Astrocyte (in vitro differentiated cells and primary cell): ENCODE measurements around the gene TSSK3. TPM values are rescaled to one million over a fixed set of nuclear protein-coding genes. Genes with fewer than 3 reads are reported as not detected.

Experiments
- DNase-seq: peaks from one replicate; pipeline ENCODE4 v3.0.0-alpha.2; 2010; ENCODE audit warnings: low read depth
- FAIRE-seq: peaks from 2 replicates; lab custom pipeline; 2011; peaks lifted over from hg19 to GRCh38; lab: Jason Lieb, UNC
- H2AFZ ChIP-seq: 2 replicates; pipeline ENCODE4 v1.6.0; 2012; ENCODE audit warnings: low read depth, low read length, inconsistent platforms
- H3K27ac ChIP-seq: 2 replicates; pipeline ENCODE4 v1.5.1; 2011; ENCODE audit warnings: low read depth, low read length, inconsistent platforms
- H3K27me3 ChIP-seq: 2 replicates; pipeline ENCODE4 v1.6.0; 2011; ENCODE audit warnings: low read length, inconsistent platforms; ENCODE audit not compliant: insufficient read depth
- H3K36me3 ChIP-seq: 2 replicates; pipeline ENCODE4 v1.5.1; 2011; ENCODE audit warnings: low read length, inconsistent platforms; ENCODE audit not compliant: insufficient read depth
- H3K4me1 ChIP-seq: 2 replicates; pipeline ENCODE4 v1.5.1; 2011; ENCODE audit warnings: low read length, inconsistent platforms; ENCODE audit not compliant: insufficient read depth
- H3K4me2 ChIP-seq: 2 replicates; pipeline ENCODE4 v1.6.0; 2012; ENCODE audit warnings: low read length, inconsistent platforms
- H3K4me3 ChIP-seq: 2 replicates; pipeline ENCODE4 v1.5.1; 2011; ENCODE audit warnings: low read depth, mild to moderate bottlenecking, low read length, inconsistent platforms; ENCODE audit not compliant: insufficient read depth
- H3K79me2 ChIP-seq: 2 replicates; pipeline ENCODE4 v1.6.0; 2012; ENCODE audit warnings: mild to moderate bottlenecking, low read length, inconsistent platforms; ENCODE audit not compliant: insufficient read depth
- H3K9ac ChIP-seq: 2 replicates; pipeline ENCODE4 v1.6.0; 2012; ENCODE audit warnings: mild to moderate bottlenecking, low read length, inconsistent platforms
- H3K9me3 ChIP-seq: 2 replicates; pipeline ENCODE4 v1.5.1; 2012; ENCODE audit warnings: low read depth, mild to moderate bottlenecking, low read length, inconsistent platforms; ENCODE audit not compliant: insufficient read depth
- H4K20me1 ChIP-seq: 2 replicates; pipeline ENCODE4 v1.6.0; 2012; ENCODE audit warnings: low read length, inconsistent platforms; ENCODE audit not compliant: insufficient read depth
- H3K27ac Mint-ChIP-seq: one replicate; pipeline ENCODE4 v1.8.0; 2021; ENCODE audit warnings: mild to moderate bottlenecking, mixed read lengths; ENCODE audit not compliant: unreplicated experiment
- H3K27me3 Mint-ChIP-seq: one replicate; pipeline ENCODE4 v1.8.0; 2021; ENCODE audit warnings: low read depth, mixed read lengths; ENCODE audit not compliant: unreplicated experiment
- H3K36me3 Mint-ChIP-seq: one replicate; pipeline ENCODE4 v1.8.0; 2021; ENCODE audit warnings: low read depth, mixed read lengths; ENCODE audit not compliant: unreplicated experiment
- H3K4me1 Mint-ChIP-seq: one replicate; pipeline ENCODE4 v1.8.0; 2021; ENCODE audit warnings: low read depth, mixed read lengths; ENCODE audit not compliant: unreplicated experiment
- H3K4me3 Mint-ChIP-seq: one replicate; pipeline ENCODE4 v1.8.0; 2021; ENCODE audit warnings: mild to moderate bottlenecking, moderate library complexity, mixed read lengths; ENCODE audit not compliant: unreplicated experiment
- H3K9me3 Mint-ChIP-seq: one replicate; pipeline ENCODE4 v1.8.0; 2021; ENCODE audit warnings: mild to moderate bottlenecking, mixed read lengths; ENCODE audit not compliant: unreplicated experiment
- CTCF ChIP-seq: IDR thresholded peaks from 2 replicates; pipeline ENCODE4 v1.5.1; 2011; ENCODE audit warnings: low read depth, mild to moderate bottlenecking, inconsistent platforms, low read length, moderate library complexity; ENCODE audit not compliant: insufficient read depth
- EZH2 ChIP-seq: IDR thresholded peaks from 2 replicates; pipeline ENCODE4 v1.6.1; 2012; ENCODE audit warnings: mild to moderate bottlenecking, low read length, inconsistent platforms; ENCODE audit not compliant: insufficient read depth
- total RNA-seq: library from RNA; stranded (reverse); gene quantifications from 2 replicates; pipeline ENCODE4 v1.2.1, GENCODE V29; 2021

Gene TSSK3
- total RNA-seq, 1 donor from 2014 or later: 0.32 TPM

GRCh38 chr1:32318127-32318869, 44.0 kb upstream of the TSSK3 start:
- no peaks in the 10 kb centered on the region for H3K9me3 Mint-ChIP-seq
- no peak overlapping the region for H2AFZ ChIP-seq
- no peaks in the 10 kb centered on the region for H3K9me3 ChIP-seq
- peaks cover 10% of the 10 kb centered on the region for H3K36me3 Mint-ChIP-seq
- TF ChIP-seq CTCF: no peak
- no peak for TF ChIP-seq EZH2
- no peak for DNase-seq
- H3K4me3 ChIP-seq: no peak overlapping the region
- no peak overlapping the region for H3K4me3 Mint-ChIP-seq
- no peak overlapping the region for H3K27ac ChIP-seq
- no peak overlapping the region for H3K27ac Mint-ChIP-seq
- H3K4me1 ChIP-seq: no peaks in the 10 kb centered on the region
- H3K27me3 ChIP-seq: no peaks in the 10 kb centered on the region
- H3K36me3 ChIP-seq: peaks cover 20% of the 10 kb centered on the region
- no peak overlapping the region for H3K9ac ChIP-seq
- no peak overlapping the region for H3K4me2 ChIP-seq
- peaks cover 12% of the 10 kb centered on the region for H3K79me2 ChIP-seq
- H3K4me1 Mint-ChIP-seq: no peaks in the 10 kb centered on the region
- FAIRE-seq: no peak
- H4K20me1 ChIP-seq: peaks cover 12% of the 10 kb centered on the region
- no peaks in the 10 kb centered on the region for H3K27me3 Mint-ChIP-seq

- no peaks in the 10 kb centered on the region for H3K27me3 ChIP-seq
- H3K9me3 ChIP-seq: no peaks in the 10 kb centered on the region
- peaks cover 3% of the 10 kb centered on the region for H3K79me2 ChIP-seq
- H3K27ac ChIP-seq: no peak overlapping the region
- H3K9ac ChIP-seq: no peak overlapping the region
- peaks cover 26% of the 10 kb centered on the region for H3K36me3 ChIP-seq
- no peak overlapping the region for H3K4me3 Mint-ChIP-seq
- no peaks in the 10 kb centered on the region for H3K9me3 Mint-ChIP-seq
- H3K4me1 ChIP-seq: no peaks in the 10 kb centered on the region
- FAIRE-seq (no peak), DNase-seq (no peak)
- peaks cover 5% of the 10 kb centered on the region for H4K20me1 ChIP-seq
- no peak overlapping the region for H2AFZ ChIP-seq
- H3K4me1 Mint-ChIP-seq: no peaks in the 10 kb centered on the region
- no peak overlapping the region for H3K27ac Mint-ChIP-seq
- H3K36me3 Mint-ChIP-seq: peaks cover 7% of the 10 kb centered on the region
- H3K4me2 ChIP-seq: peak overlapping the region; percentile 2
- no peak overlapping the region for H3K4me3 ChIP-seq
- H3K27me3 Mint-ChIP-seq: no peaks in the 10 kb centered on the region
- no peak for TF ChIP-seq EZH2
- no peak for TF ChIP-seq CTCF
These were observed 40.5 kb upstream of the TSSK3 start for GRCh38 chr1:32321712-32322291.

- no peak for DNase-seq
- no peak for TF ChIP-seq EZH2
- TF ChIP-seq CTCF: no peak
- H3K79me2 ChIP-seq: peaks cover 3% of the 10 kb centered on the region
- H3K9me3 Mint-ChIP-seq: peaks cover 1% of the 10 kb centered on the region
- H3K27ac ChIP-seq: no peak overlapping the region
- FAIRE-seq: no peak
- no peak overlapping the region for H3K4me3 Mint-ChIP-seq
- peaks cover 29% of the 10 kb centered on the region for H3K36me3 Mint-ChIP-seq
- H3K4me3 ChIP-seq: no peak overlapping the region
- H3K27me3 Mint-ChIP-seq: no peaks in the 10 kb centered on the region
- no peak overlapping the region for H2AFZ ChIP-seq
- H3K4me2 ChIP-seq: no peak overlapping the region
- no peaks in the 10 kb centered on the region for H3K9me3 ChIP-seq
- H3K27me3 ChIP-seq: no peaks in the 10 kb centered on the region
- H3K4me1 Mint-ChIP-seq: peaks cover 3% of the 10 kb centered on the region
- H4K20me1 ChIP-seq: peaks cover 43% of the 10 kb centered on the region
- H3K36me3 ChIP-seq: peaks cover 35% of the 10 kb centered on the region
- no peaks in the 10 kb centered on the region for H3K4me1 ChIP-seq
- no peak overlapping the region for H3K9ac ChIP-seq
- no peak overlapping the region for H3K27ac Mint-ChIP-seq
These were observed 35.1 kb upstream of the TSSK3 start for GRCh38 chr1:32327204-32327603.
